Caco-2 (cell line): ENCODE measurements around the gene EFHC1. TPM values are rescaled to one million over a fixed set of nuclear protein-coding genes. Genes with fewer than 3 reads are reported as not detected.

ENCODE experiments used
- BruUV-seq: library from RNA; stranded (reverse); fragments of 400-500 nt; replicated peaks from 2 replicates; lab custom pipeline; 2021; lab: Mats Ljungman, UMichigan
- CTCF ChIA-PET: fragments of 300-600 bp; sonication (Branson Sonifier 250); formaldehyde crosslinking; loops from one replicate; lab custom pipeline; 2022; ENCODE audit warnings: antibody characterized with exemption; lab: Charles Lee
- POLR2A ChIA-PET: fragments of 300-600 bp; sonication (Branson Sonifier 250); formaldehyde crosslinking; loops from one replicate; lab custom pipeline; 2022; ENCODE audit warnings: antibody characterized with exemption; lab: Charles Lee
- DNase-seq, 2 experiments: peaks; one replicate each; pipeline versions ENCODE4 v3.0.0 to v3.0.0-alpha.2; 2020 to 2022
- H3K27me3 ChIP-seq: replicated peaks from 2 replicates; pipeline ENCODE4 v1.6.0; 2011; ENCODE audit warnings: low read length; ENCODE audit not compliant: control insufficient read depth, insufficient read depth
- H3K36me3 ChIP-seq: 2 replicates; pipeline ENCODE4 v1.5.1; 2011; ENCODE audit warnings: low read length; ENCODE audit not compliant: control insufficient read depth, insufficient read depth
- H3K4me1 ChIP-seq: fragments of 250-450 bp; sonication (Bioruptor Pico); 2 replicates; pipeline ENCODE4 v1.5.1; 2020; ENCODE audit warnings: mild to moderate bottlenecking
- H3K4me3 ChIP-seq: 2 replicates; pipeline ENCODE4 v1.5.1; 2011; ENCODE audit warnings: low read depth, mild to moderate bottlenecking, control low read depth, low read length
- H3K9me3 ChIP-seq: fragments of 250-450 bp; sonication (Bioruptor Pico); 2 replicates; pipeline ENCODE4 v1.5.1; 2020; ENCODE audit warnings: mild to moderate bottlenecking, moderate library complexity
- H3K27ac Mint-ChIP-seq: one replicate; pipeline ENCODE4 v1.8.0; 2022; ENCODE audit warnings: mixed read lengths; ENCODE audit not compliant: unreplicated experiment
- H3K27me3 Mint-ChIP-seq: one replicate; pipeline ENCODE4 v1.8.0; 2022; ENCODE audit warnings: mixed read lengths; ENCODE audit not compliant: insufficient read depth, unreplicated experiment
- H3K36me3 Mint-ChIP-seq: one replicate; pipeline ENCODE4 v1.8.0; 2022; ENCODE audit warnings: mild to moderate bottlenecking, mixed read lengths; ENCODE audit not compliant: insufficient read depth, unreplicated experiment
- H3K4me1 Mint-ChIP-seq: one replicate; pipeline ENCODE4 v1.8.0; 2022; ENCODE audit warnings: low read depth, mixed read lengths; ENCODE audit not compliant: unreplicated experiment
- H3K4me3 Mint-ChIP-seq: one replicate; pipeline ENCODE4 v1.8.0; 2022; ENCODE audit warnings: mild to moderate bottlenecking, moderate library complexity, mixed read lengths; ENCODE audit not compliant: unreplicated experiment
- H3K9me3 Mint-ChIP-seq: one replicate; pipeline ENCODE4 v1.8.0; 2022; ENCODE audit warnings: mixed read lengths; ENCODE audit not compliant: unreplicated experiment
- intact Hi-C: fragments of 100-400 bp; cut with micrococcal nuclease; formaldehyde crosslinking; loops from one replicate; pipeline ENCODE4 v1.10.0; 2022; ENCODE audit not compliant: unreplicated experiment
- total RNA-seq: library from RNA; stranded (reverse); gene quantifications from 2 replicates; pipeline ENCODE4 v1.2.3, GENCODE V29; 2022
- TF ChIP-seq, protein P1 (sequence below), 2 experiments: fragments of 200-600 bp in 1 of 2; IDR thresholded peaks; 1 replicate in 1 of 2; 2 replicates in 1 of 2; pipeline versions ENCODE4 v1.5.1 to v1.8.0; 2011 to 2022; ENCODE audit warnings: antibody characterized with exemption in 1 of 2, control low read depth in 1 of 2, inconsistent platforms in 1 of 2, low read depth in 1 of 2, low read length in 1 of 2, mild to moderate bottlenecking in 1 of 2, moderate library complexity in 1 of 2; ENCODE audit not compliant: insufficient read depth in 1 of 2, severe bottlenecking in 1 of 2, unreplicated experiment in 1 of 2

The EFHC1 gene
- total RNA-seq, 1 experiment from 2014 or later: 14.6 TPM

DNA sequence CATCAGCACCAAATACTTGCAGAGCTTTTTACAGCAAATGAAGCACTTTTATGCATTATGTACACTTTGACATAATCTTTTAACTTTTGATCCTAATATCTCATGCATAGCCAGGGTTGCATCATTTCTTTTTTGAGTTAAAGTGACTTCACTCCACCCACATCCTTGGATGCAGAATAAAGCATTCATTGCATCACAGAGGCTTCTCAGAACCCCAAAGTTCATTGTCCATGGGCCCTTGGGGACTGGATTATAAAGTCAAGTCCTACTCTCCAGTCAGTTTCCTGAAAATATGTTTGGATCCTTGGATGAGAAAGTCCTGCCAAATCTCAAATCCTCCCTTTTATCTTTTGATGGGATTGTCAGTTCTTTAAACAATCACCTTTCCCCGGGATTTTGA, 10.6 kb upstream of the EFHC1 start:
- CTCF ChIA-PET: no interaction called here
- TF ChIP-seq, protein P1, sequence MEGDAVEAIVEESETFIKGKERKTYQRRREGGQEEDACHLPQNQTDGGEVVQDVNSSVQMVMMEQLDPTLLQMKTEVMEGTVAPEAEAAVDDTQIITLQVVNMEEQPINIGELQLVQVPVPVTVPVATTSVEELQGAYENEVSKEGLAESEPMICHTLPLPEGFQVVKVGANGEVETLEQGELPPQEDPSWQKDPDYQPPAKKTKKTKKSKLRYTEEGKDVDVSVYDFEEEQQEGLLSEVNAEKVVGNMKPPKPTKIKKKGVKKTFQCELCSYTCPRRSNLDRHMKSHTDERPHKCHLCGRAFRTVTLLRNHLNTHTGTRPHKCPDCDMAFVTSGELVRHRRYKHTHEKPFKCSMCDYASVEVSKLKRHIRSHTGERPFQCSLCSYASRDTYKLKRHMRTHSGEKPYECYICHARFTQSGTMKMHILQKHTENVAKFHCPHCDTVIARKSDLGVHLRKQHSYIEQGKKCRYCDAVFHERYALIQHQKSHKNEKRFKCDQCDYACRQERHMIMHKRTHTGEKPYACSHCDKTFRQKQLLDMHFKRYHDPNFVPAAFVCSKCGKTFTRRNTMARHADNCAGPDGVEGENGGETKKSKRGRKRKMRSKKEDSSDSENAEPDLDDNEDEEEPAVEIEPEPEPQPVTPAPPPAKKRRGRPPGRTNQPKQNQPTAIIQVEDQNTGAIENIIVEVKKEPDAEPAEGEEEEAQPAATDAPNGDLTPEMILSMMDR (IDR thresholded peaks at IDR 0.05; ENCODE audit: insufficient read depth in 1 of 2, low read depth in 1 of 2, low read length in 1 of 2, severe bottlenecking in 1 of 2, unreplicated experiment in 1 of 2): no peak
- Histone ChIP-seq H3K27me3 (no peaks in the 10 kb centered on the region), H3K9me3 (no peaks in the 10 kb centered on the region), H3K4me1 (no peaks in the 10 kb centered on the region), H3K4me3 (no peak overlapping the region), H3K36me3 (no peaks in the 10 kb centered on the region)
- no peaks in the 10 kb centered on the region for H3K27me3 Mint-ChIP-seq
- H3K4me3 Mint-ChIP-seq: no peak overlapping the region
- H3K9me3 Mint-ChIP-seq: no peaks in the 10 kb centered on the region
- BruUV-seq: no TSS peak
- DNase-seq: no peak
- POLR2A ChIA-PET: no interaction called here
- intact Hi-C loops: no loop called here
- no peak overlapping the region for H3K27ac Mint-ChIP-seq
- peaks cover 8% of the 10 kb centered on the region for H3K4me1 Mint-ChIP-seq
- H3K36me3 Mint-ChIP-seq: no peaks in the 10 kb centered on the region

DNA sequence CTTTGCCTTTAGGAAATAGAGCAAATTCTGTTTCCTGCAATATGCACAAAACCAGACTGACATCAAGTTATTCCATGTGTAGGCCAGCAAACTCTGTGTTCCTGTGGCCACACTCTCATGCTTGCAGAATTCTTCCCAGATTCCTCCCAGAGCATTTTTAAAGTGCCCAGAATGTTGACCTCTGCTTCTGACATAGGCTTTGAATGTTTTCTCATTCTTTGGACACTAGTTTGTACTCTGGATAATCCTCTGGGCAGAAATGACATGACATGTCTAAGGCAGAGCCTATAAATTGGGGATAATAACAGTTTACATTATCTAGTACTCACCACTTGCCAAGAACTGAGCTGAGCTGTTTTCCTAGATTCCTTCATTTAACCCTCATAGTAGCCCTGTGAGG, 9.2 kb upstream of the EFHC1 start:
- peaks cover 8% of the 10 kb centered on the region for H3K4me1 Mint-ChIP-seq
- DNase-seq: no peak
- Histone ChIP-seq H3K4me1 (peaks cover under 1% of the 10 kb centered on the region), H3K36me3 (no peaks in the 10 kb centered on the region), H3K27me3 (no peaks in the 10 kb centered on the region), H3K4me3 (no peak overlapping the region), H3K9me3 (no peaks in the 10 kb centered on the region)
- no peak overlapping the region for H3K4me3 Mint-ChIP-seq
- intact Hi-C loops: no loop called here
- BruUV-seq: no TSS peak
- ChIA-PET POLR2A (no interaction called here), CTCF (no interaction called here)
- TF ChIP-seq, protein P1 (IDR thresholded peaks at IDR 0.05; ENCODE audit: insufficient read depth in 1 of 2, low read depth in 1 of 2, low read length in 1 of 2, severe bottlenecking in 1 of 2, unreplicated experiment in 1 of 2): no peak
- H3K9me3 Mint-ChIP-seq: no peaks in the 10 kb centered on the region
- no peak overlapping the region for H3K27ac Mint-ChIP-seq
- no peaks in the 10 kb centered on the region for H3K36me3 Mint-ChIP-seq
- H3K27me3 Mint-ChIP-seq: no peaks in the 10 kb centered on the region

DNA sequence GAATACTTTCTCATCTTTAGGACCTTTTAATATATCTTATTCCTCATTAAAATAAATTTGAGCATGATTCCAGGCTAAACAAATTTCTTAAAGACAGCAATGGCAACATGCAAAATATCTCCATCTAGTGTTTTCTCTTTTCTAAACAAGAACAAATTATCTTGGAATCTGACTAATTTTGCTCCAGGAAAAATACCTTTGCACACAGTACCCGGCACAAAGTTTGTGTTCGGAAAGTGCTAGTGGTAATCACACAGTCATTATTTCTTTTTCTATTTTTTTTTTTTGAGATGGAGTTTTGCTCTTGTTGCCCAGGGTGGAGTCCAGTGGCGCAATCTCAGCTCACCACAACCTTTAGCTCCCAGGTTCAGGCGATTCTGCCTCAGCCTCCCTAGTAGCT, 8.2 kb upstream of the EFHC1 start:
- TF ChIP-seq, protein P1 (IDR thresholded peaks at IDR 0.05; ENCODE audit: insufficient read depth in 1 of 2, low read depth in 1 of 2, low read length in 1 of 2, severe bottlenecking in 1 of 2, unreplicated experiment in 1 of 2): no peak
- Mint-ChIP-seq H3K4me3 (no peak overlapping the region), H3K27me3 (no peaks in the 10 kb centered on the region), H3K4me1 (peaks cover 8% of the 10 kb centered on the region), H3K27ac (no peak overlapping the region), H3K36me3 (no peaks in the 10 kb centered on the region), H3K9me3 (no peaks in the 10 kb centered on the region)
- no peaks in the 10 kb centered on the region for H3K9me3 ChIP-seq
- CTCF ChIA-PET: no interaction called here
- POLR2A ChIA-PET: no interaction called here
- intact Hi-C loops: no loop called here
- H3K36me3 ChIP-seq: no peaks in the 10 kb centered on the region
- H3K4me1 ChIP-seq: peaks cover 8% of the 10 kb centered on the region
- BruUV-seq: no TSS peak
- no peak overlapping the region for H3K4me3 ChIP-seq
- DNase-seq: no peak
- H3K27me3 ChIP-seq: no peaks in the 10 kb centered on the region
